ENCODE results near the gene ATF6B.

DNA sequence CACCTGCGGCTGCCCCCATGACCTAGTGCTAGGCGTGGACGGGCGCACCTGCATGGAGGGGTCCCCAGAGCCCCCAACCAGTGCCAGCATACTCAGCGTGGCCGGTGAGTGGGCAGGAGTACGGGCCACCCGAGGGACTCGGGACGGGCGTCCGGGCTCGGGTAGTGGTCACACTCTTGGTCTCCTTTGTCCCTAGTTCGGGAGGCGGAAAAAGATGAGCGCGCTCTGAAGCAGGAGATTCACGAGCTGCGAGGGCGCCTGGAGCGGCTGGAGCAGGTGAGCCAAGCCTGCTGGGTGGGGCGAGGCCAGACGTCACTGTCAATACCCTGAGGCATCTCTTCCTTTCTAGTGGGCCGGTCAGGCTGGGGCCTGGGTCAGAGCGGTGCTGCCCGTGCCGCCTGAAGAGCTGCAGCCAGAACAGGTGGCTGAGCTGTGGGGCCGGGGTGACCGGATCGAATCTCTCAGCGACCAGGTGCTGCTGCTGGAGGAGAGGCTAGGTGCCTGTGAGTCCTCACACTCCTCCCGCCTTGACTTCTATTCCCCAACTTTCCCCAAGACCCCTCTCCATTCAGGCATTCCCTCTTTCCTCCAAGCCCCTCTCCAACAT is 39.2 kb upstream of the ATF6B start:
- TF ChIP-seq CTCF (conservative IDR thresholded peaks at IDR 0.05 in 1 of 2, IDR thresholded peaks at IDR 0.05 in 1 of 2; ENCODE audit: extremely low read depth in 1 of 2, insufficient read depth in 1 of 2, low read depth in 1 of 2, low read length in 2 of 2) (no peak), EZH2 (IDR thresholded peaks at IDR 0.05; ENCODE audit: borderline replicate concordance, low read length) (no peak)
